NCI-H2196 treated with DMSO at 0.1 percent for 48 hours (cell line): ENCODE data around the gene FHOD3.
"Not testable (repeated sequence)": the region's sequence is repeated elsewhere in the genome, so short reads cannot be mapped to it uniquely, and the experiment has no call there.

Source experiments
- DNase-seq: peaks from one replicate; lab custom pipeline; 2025; ENCODE audit not compliant: unreplicated experiment; lab: John Stamatoyannopoulos, UW

The FHOD3 gene

GRCh38 chr18:36535202-36535935 lies 237.9 kb downstream of the FHOD3 start:
- DNase-seq, result no peak

- DNase-seq, result no peak
Observed at GRCh38 chr18:36536426-36536825, 238.9 kb downstream of the FHOD3 start.

GRCh38 chr18:36537289-36537688 lies 239.8 kb downstream of the FHOD3 start:
- DNase-seq, result no peak

GRCh38 chr18:36539674-36540231 lies 242.2 kb downstream of the FHOD3 start:
- no peak for DNase-seq

GRCh38 chr18:36543030-36543429 lies 245.5 kb downstream of the FHOD3 start:
- no peak for DNase-seq

GRCh38 chr18:36543991-36544725 lies 246.6 kb downstream of the FHOD3 start:
- no peak for DNase-seq

GRCh38 chr18:36545821-36546427 lies 248.4 kb downstream of the FHOD3 start:
- no peak for DNase-seq

GRCh38 chr18:36546876-36547275 lies 249.4 kb downstream of the FHOD3 start:
- DNase-seq, result no peak

GRCh38 chr18:36547544-36547943 lies 250.0 kb downstream of the FHOD3 start:
- no peak for DNase-seq

- DNase-seq, result not testable (repeated sequence)
Observed at GRCh38 chr18:36551274-36551673, 253.8 kb downstream of the FHOD3 start.

GRCh38 chr18:36558234-36558633 lies 260.7 kb downstream of the FHOD3 start:
- no peak for DNase-seq

- DNase-seq, result no peak
Observed at GRCh38 chr18:36559149-36559857, 261.8 kb downstream of the FHOD3 start.

- no peak for DNase-seq
Observed at GRCh38 chr18:36560187-36560586, 262.7 kb downstream of the FHOD3 start.

GRCh38 chr18:36561046-36561445 lies 263.5 kb downstream of the FHOD3 start:
- no peak for DNase-seq

- DNase-seq, result no peak
Observed at GRCh38 chr18:36564841-36565240, 267.3 kb downstream of the FHOD3 start.

GRCh38 chr18:36567800-36568199 lies 270.3 kb downstream of the FHOD3 start:
- DNase-seq, result no peak

- DNase-seq, result no peak
Observed at GRCh38 chr18:36568487-36568886, 271.0 kb downstream of the FHOD3 start.

GRCh38 chr18:36572135-36572856 lies 274.8 kb downstream of the FHOD3 start:
- DNase-seq, result no peak

GRCh38 chr18:36576339-36576738 lies 278.8 kb downstream of the FHOD3 start:
- no peak for DNase-seq

GRCh38 chr18:36578871-36579710 lies 281.6 kb downstream of the FHOD3 start:
- no peak for DNase-seq
